IPS-11a (cell line): Measurements from ENCODE around the gene OLIG1.
A peak's percentile ranks its signal among the peaks of the same experiment; 100 is the strongest.

ENCODE experiments used
- H3K4me3 ChIP-seq: one replicate; pipeline ENCODE4 v1.5.1; 2013; ENCODE audit warnings: low read depth, low read length, control low read depth

Gene OLIG1

DNA sequence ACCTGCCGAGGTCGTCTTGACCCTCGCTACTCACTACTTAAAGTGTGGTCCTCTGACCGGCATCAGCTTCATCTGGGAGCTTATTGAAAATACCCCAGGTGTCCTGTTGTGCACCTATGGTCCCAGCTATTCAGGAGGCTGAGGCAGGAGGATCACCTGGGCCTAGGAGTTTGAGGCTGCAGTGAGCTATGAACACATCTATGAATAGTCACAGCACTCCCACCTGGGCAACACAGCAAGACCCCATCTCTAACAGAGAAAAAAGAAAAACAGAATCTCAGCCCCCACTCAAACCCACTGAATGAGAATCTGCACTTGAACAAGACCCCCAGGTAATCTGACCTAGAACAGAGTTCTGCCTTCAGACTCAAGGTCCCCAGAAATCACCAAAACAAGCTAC lies 8.7 kb upstream of the OLIG1 start:
- H3K4me3 ChIP-seq, result no peak overlapping the region

DNA sequence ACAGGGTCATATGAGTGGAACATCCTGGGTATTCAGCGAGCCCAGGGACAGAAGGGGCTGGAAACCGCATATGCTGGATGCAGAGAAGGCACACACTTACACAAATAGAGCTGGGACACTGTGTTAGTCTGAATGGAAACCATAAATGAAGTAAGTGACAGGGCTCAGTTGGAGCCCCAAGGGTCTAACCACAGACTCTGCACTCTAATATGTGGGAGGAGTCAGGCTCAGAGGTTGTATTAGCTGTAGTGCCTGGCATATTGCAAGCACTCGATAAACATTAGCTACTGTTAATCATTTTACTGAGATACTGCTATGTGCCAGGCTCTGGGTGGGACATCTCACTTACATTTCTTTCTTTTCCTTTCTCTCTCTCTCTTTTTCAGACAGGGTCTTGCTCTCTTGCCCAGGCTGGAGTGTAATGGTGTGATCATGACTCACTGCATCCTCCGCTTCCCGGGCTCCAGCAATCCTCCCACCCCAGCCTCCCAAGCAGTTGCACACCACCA lies 6.5 kb upstream of the OLIG1 start:
- H3K4me3 ChIP-seq, result no peak overlapping the region

DNA sequence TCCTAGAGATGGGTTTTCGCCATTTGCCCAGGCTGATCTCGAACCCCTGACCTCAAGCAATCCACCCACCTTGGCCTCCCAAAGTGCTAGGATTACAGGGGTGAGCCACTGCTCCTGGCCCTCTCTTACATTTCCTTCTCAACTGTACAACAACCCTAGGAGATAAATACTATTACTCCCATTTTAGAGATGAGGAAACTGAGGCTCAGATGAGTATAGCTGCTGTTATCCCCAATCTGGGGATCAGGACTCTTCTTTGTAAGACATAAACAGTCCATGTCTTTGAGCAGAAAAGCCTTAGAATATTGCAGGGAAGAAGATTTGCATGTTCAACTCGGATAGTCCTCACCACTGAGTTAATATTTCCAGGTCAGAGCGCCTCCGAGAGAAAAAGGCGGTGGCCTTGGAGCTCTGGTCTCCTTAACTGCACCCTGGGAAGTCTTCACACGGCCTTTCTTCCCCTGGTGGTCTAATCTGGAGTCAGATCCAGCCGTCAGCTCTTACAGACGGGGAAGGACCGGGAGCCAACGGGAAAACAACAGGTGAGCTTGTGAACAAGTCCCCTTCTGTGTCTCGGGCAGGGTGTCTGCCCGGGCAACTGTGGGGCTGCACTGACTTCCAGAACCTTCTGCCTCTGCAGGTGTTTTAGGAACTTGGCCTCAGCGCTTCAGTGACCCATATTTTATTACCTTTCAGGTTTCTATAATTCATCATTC lies 5.9 kb upstream of the OLIG1 start:
- no peak overlapping the region for H3K4me3 ChIP-seq

DNA sequence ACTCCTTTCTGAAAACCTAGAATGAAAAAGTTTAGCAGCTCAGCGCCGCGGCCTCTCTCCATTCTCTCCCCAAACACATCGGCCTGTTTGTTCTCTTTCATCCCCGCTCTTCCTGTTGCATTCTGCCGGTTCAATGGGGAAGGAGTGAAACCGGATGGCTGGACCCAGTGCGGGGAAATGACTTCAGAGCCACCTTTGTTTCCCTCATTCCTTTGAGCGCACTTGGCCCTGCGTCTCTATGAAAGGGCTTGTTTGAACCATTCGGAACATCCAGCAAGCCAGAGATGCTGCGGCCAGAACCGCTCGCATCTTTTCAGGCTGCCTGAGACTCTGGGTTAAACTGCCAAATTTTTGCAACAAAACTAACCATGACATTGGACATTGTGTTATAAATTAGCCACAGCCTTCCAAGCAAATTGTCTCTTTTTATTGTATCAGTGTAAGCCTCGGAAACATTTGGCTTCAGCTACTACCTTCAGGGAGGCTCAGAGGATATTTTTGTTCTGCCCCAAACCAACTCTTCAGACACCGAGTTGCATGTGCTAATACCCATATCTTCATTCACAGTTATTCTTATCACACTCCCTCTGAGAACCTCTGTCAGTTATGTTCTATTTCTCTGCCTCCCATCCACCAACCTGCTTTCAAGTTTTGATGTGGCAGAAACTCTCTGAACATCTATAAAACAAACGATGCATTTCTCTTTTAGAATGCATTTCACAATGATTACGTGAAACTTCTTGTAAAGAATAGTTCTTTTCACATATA lies 5.1 kb upstream of the OLIG1 start:
- H3K4me3 ChIP-seq, result no peak overlapping the region

DNA sequence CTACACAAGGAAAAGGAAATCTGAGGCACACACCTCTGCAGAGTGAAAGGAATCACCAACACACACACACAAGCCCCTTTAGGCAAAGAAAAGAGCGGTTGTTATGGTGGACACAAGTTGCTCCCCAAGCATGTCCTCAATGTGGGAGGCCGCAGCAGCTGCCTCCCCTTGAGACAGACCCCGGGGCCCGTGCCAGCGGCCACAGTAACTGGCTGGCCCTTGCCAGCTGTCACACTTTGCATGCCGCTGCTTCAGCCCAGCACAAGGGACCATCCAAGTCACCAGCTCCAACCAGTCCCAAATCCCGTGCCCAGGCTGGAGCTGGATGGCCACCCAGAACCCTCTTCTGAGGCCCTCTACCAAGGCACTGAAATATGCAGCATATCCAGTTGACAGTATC lies 2.9 kb upstream of the OLIG1 start:
- H3K4me3 ChIP-seq, result no peak overlapping the region

DNA sequence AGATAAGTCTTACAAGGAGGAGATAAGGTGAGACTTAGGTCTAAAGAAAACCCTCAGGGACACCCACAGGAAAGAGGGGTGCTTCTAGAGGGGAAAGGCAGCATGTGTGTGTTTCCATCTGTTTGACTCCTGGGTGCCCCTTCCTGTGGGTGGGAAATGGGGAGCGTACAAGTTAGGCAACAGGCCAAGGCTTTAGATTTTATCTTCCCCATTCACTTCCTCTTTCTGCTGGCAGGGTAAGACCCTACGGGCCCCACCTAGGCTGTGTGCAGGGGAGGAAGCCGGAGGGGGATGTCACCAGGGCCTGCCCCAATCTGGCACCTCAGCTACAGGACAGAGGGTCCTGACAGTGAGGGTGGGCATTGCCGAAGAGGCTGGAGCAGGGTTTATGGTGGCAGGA lies 2.5 kb upstream of the OLIG1 start:
- no peak overlapping the region for H3K4me3 ChIP-seq

DNA sequence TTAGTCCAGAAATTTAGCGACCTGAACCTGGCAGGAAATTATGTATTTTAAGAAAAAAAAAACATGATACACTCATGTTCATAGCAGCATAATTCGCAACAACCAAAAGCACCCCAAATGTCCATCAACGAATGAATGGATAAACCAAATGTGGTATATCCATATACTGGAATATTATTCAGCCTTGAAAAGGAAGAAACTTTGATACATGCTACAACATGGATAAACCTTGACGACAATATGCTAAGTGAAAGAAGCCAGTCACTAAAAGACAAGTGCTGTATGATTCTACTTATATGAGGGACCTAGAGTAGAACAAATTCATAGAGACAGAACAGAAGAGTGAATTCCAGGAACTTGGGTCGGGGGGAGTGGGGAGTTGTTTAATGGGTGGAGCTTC lies 698 bp upstream of the OLIG1 start:
- no peak overlapping the region for H3K4me3 ChIP-seq

DNA sequence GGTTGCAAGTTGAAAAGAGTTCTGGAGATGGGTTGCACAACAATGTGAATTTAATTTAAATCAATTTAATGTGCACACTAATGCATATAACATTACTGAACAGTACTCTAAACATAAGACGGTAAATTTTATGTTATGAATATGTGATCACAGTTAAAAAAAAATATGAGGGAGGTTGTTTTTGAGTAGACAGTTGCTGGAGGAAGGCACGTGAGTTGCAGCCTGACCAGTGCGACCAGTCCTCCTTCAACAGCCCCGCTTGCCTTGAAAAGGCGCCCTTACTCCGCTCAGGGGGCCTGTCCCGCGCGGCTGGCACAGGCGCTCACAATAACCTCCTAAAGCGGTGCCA lies 322 bp upstream of the OLIG1 start:
- no peak overlapping the region for H3K4me3 ChIP-seq

DNA sequence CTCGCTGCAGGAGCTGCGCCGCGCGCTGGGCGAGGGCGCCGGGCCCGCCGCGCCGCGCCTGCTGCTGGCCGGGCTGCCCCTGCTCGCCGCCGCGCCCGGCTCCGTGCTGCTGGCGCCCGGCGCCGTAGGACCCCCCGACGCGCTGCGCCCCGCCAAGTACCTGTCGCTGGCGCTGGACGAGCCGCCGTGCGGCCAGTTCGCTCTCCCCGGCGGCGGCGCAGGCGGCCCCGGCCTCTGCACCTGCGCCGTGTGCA lies 730 bp downstream of the OLIG1 start:
- H3K4me3 ChIP-seq, result peak overlapping the region; percentile 13

DNA sequence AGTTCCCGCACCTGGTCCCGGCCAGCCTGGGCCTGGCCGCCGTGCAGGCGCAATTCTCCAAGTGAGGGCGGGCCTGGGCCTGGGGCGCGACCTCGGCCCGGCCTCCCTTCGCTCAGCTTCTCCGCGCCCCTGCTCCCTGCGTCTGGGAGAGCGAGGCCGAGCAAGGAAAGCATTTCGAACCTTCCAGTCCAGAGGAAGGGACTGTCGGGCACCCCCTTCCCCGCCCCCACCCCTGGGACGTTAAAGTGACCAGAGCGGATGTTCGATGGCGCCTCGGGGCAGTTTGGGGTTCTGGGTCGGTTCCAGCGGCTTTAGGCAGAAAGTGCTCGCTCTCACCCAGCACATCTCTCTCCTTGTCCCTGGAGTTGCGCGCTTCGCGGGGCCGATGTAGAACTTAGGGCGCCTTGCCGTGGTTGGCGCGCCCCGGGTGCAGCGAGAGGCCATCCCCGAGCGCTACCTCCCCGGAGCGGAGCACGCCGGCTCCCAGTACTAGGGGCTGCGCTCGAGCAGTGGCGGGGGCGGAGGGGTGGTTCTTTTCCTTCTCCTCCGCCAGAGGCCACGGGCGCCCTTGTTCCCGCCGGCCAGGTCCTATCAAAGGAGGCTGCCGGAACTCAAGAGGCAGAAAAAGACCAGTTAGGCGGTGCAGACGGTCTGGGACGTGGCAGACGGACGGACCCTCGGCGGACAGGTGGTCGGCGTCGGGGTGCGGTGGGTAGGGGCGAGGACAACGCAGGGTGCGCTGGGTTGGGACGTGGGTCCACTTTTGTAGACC lies 1.2 kb downstream of the OLIG1 start:
- peak overlapping the region; percentile 13 for H3K4me3 ChIP-seq

DNA sequence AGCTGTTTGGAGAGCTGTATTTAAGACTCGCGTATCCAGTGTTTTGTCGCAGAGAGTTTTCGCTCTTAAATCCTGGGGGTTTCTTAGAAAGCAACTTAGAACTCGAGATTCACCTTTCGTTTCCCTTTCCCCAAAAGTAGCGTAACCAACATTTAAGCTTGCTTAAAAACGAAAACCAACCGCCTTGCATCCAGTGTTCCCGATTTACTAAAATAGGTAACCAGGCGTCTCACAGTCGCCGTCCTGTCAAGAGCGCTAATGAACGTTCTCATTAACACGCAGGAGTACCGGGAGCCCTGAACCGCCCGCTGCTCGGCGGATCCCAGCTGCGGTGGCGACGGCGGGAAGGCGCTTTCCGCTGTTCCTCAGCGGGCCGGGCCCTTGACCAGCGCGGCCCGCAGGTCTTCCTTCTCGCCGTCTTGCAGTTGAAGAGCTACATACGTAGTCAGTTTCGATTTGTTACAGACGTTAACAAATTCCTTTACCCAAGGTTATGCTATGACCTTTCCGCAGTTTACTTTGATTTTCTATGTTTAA lies 1.9 kb downstream of the OLIG1 start:
- no peak overlapping the region for H3K4me3 ChIP-seq

DNA sequence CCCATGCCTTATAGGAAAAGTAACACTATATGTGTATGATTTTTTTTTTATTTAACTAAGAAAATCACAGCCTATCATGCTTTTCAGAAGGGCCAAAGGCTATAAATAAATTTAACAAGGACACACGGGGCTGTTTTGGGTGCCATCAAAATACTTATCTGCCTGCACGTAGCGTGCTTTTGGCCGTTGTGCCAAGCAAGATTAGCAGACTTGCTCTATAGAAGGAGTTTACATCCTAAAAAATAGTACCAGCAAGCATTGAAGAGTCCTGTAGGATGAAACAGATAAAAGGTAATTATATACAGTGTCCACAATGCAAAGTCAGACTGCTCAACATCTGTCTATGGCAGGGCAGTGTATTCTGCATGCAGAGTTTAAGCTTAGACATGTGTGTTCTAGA lies 3.7 kb downstream of the OLIG1 start:
- no peak overlapping the region for H3K4me3 ChIP-seq

DNA sequence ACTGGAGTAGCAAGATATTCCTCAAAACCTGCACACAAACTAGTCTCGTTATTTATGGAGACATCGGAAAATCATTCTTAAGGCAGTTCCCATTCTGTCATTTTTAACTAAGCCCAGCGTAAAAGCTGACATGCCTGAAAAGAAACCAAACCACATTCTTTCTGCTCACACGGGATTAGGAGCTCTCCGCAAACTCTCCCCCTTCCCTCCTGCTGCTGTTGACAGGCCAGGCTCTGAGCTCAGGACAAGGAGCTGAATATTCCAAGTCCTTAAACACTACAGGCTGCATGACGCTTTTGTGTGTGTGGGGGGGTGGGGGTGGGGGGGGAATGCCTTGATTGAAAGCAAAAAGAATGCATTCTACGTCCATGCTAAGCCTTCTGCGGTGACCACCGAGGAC lies 5.2 kb downstream of the OLIG1 start:
- no peak overlapping the region for H3K4me3 ChIP-seq

DNA sequence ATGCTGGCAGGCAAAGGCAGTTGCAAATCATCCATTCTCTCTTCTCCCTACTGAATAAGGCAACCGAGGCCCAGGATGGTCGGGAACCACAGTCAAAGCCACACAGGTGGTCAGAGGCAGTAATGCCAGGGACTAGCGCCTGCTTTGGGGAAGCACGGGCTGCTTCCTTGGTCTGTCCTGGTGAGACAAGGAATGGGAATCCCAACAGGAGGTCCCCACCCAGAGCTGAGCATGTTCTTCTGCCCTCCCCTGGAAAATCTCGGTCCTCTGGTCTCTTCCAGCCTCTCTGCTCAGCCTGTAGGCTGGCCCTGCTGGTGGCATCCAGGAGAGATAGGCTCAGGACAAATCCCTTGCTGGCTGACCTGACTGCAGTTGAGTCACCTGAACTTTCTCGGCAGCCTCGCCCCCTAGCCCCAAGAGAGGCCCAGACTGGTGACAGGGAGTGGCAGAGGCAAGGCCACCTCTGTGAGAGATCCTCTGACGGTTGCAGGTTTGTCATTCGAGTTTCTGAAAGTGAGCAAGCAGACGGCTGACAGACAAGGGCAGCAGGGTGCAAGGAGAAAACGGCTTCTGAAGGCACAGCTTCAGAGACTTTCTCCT lies 5.8 kb downstream of the OLIG1 start:
- no peak overlapping the region for H3K4me3 ChIP-seq

DNA sequence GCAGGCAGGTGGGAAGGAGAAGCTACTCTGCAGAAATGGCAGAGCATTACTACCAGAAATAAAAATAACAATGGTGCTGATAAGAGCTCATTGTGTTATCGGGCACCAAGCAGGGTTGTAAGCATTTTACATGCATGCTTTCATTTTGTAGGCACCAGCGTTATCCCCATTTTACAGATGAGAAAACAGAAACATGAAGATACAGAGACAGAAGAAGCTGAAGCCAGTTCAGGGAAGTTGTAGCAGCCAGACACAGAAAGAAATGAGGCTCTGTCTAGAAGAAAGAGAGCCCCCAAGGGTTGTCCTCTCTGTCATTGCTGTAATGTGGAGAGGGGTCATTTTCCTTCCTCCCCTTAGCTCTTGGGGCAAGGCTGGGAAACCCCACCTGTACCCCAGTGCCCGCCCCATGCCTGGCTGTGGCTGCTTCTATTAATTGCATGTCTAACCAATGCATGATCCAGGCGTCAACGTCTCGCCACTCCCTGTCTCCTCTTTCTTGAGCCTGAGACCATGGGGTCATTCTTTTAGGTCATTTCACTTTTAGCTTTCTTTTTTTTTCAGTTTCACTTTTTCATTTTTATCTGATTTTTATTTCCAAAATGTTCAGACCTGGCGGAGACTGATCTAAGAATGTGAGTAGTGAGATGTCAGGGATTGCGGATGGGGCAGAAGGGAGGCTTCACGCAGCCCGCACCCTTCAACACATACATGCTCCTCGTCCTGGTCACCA lies 6.8 kb downstream of the OLIG1 start:
- no peak overlapping the region for H3K4me3 ChIP-seq

DNA sequence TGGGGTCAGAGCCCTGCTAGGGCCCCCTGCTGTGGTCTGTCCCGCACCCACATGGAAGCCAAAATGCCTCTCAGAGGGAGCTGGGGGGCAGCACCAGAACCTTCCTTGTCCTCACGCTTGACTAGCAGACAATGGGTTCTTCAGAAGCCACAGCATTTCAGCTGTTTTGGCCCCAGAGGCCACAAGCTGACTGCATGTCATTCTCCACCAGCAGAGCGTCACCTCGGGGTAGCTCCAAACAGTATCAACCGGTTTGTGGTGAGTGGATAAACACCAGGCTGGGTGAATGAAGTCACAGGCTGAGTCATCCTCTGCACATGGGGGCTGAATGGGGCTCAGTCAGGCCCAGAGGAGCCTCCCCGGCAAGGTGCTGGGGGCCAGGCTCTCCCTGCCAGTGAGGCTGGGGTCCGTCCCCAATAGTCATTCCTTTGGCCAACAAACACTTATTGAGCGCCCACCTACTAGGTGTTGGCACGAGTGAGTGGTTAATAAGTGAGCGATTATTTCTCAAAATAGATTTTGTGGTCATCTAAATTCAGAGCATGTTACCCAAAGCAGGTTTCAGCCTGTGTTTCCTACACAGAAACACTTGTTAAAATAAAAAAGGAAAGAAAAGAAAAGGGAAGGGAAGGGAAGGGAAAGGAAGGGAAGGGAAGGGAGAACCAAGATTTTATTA lies 9.1 kb downstream of the OLIG1 start:
- H3K4me3 ChIP-seq, result no peak overlapping the region

DNA sequence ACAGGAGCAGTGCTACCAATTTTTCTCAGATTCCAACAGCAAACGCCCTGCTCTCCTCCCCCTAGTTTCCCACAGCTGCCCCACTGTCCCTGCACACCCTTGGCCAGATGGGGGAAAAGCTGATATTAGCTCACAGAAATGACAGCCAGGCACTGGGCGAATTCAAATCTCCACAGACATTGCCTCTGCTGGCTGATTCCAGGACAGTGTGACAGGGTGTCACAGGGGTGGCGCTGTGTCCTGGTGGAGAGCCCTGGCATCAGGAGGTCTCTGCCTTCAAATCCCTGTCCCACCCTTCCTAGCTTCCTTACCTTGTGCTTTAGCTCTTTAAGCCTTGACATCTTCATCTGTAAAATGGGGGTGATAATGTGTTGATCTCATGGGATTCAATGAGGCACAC lies 10.4 kb downstream of the OLIG1 start:
- H3K4me3 ChIP-seq, result no peak overlapping the region

DNA sequence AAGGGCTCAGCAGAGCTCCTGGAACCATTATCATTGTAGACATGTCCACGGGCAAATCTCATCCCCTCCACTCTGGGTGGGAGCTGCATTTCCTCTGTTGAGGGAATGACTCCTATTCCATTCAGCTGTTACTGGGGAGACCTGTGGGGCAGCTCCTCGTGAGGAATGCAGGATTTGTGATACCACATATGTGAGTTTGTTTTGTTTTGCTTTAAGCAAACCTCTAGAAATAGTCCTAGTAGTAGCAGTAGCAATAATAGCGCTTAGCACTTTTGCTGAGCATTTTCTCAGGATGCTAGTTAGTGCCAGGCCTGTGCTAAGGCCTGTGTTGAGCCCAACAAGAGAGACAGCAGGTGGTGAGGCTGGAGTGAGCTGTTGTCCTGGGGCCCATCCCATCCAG lies 10.8 kb downstream of the OLIG1 start:
- no peak overlapping the region for H3K4me3 ChIP-seq

DNA sequence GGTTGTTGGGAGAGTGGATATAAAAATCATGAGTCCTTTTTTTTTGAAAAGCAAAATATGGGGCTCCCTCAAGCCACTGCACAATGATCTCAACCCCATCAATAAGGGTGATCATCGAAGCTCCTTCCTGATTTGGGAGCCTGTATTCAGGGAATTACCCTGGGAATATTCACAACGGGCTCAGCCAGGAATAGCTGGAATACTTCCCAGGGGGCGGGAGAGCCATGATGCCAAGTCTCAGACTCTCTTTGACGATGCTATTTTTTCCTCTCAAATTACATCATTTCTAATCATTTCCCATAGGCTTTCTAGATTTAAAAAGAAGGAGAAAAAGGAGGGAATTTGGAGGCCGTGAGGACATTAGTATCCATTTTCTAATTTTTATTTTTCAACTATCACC lies 18.4 kb downstream of the OLIG1 start:
- no peak overlapping the region for H3K4me3 ChIP-seq

DNA sequence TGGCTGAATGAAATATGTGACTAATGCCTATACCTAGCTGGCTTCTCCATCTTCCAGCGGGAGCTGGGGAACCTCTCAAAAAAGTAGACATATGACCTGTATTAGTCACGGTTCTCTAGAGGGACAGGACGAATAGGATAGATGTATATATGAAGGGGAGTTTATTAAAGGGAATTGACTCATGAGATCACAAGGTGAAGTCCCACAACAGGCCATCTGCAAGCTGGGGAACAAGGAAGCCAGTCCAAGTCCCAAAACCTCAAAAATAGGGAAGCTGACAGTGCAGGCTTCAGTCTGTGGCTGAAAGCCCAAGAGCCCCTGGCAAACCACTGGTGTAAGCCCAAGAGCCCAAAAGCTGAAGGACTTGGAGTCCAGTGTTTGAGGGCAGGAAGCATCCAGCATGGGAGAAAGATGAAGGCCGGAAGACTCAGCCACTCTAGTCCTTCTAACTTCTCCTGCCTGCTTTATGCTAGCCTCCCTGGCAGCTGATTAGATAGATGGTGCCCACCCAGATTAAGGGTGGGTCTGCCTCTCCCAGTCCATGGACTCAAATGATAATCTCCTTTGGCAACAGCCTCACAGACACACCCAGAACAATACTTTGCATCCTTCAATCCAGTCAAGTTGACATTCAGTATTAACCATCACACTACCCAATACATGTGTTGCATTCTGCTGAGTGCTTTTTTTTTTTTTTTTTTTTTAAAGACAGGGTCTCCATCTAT lies 19.6 kb downstream of the OLIG1 start:
- no peak overlapping the region for H3K4me3 ChIP-seq
